ENCODE data around the gene AUTS2.

AUTS2 gene

GRCh38 chr7:70056363-70056762 is 458.1 kb downstream of the AUTS2 start:
- Histone ChIP-seq H3K27me3 (ENCODE audit: insufficient read depth, low read length) (no peaks in the 10 kb centered on the region), H3K9me3 (ENCODE audit: low read length) (no peaks in the 10 kb centered on the region), H4K20me1 (ENCODE audit: insufficient read depth, low read length) (no peaks in the 10 kb centered on the region), H3K9ac (ENCODE audit: low read length) (no peak overlapping the region), H3K4me1 (ENCODE audit: insufficient read depth, low read length, severe bottlenecking) (no peaks in the 10 kb centered on the region), H3K4me2 (ENCODE audit: low read length) (no peak overlapping the region), H3K4me3 (ENCODE audit: low read depth, low read length, poor library complexity, severe bottlenecking) (no peak overlapping the region), H3K27ac (ENCODE audit: low read depth, low read length, poor library complexity, severe bottlenecking) (no peak overlapping the region), H3K36me3 (ENCODE audit: insufficient read depth, low read length) (no peaks in the 10 kb centered on the region), H3K79me2 (ENCODE audit: insufficient read depth, low read length) (no peaks in the 10 kb centered on the region), H3F3A (ENCODE audit: insufficient read depth, low read length) (no peaks in the 10 kb centered on the region), H2AFZ (ENCODE audit: low read length) (no peak overlapping the region), H3K9me2 (ENCODE audit: low read depth, low read length) (no peaks in the 10 kb centered on the region)
- TF ChIP-seq EZH2 (IDR thresholded peaks at IDR 0.05; ENCODE audit: borderline replicate concordance, low read length), result no peak
- no peak for TF ChIP-seq CTCF (IDR thresholded peaks at IDR 0.05; ENCODE audit: low read length)

- Histone ChIP-seq H3K4me2 (ENCODE audit: low read length) (no peak overlapping the region), H3K9me3 (ENCODE audit: low read length) (no peaks in the 10 kb centered on the region), H3K27me3 (ENCODE audit: insufficient read depth, low read length) (no peaks in the 10 kb centered on the region), H3K27ac (ENCODE audit: low read depth, low read length, poor library complexity, severe bottlenecking) (no peak overlapping the region), H3K36me3 (ENCODE audit: insufficient read depth, low read length) (no peaks in the 10 kb centered on the region), H3K9ac (ENCODE audit: low read length) (no peak overlapping the region), H3K4me3 (ENCODE audit: low read depth, low read length, poor library complexity, severe bottlenecking) (no peak overlapping the region), H3K4me1 (ENCODE audit: insufficient read depth, low read length, severe bottlenecking) (no peaks in the 10 kb centered on the region), H2AFZ (ENCODE audit: low read length) (no peak overlapping the region), H3K9me2 (ENCODE audit: low read depth, low read length) (no peaks in the 10 kb centered on the region), H4K20me1 (ENCODE audit: insufficient read depth, low read length) (no peaks in the 10 kb centered on the region), H3K79me2 (ENCODE audit: insufficient read depth, low read length) (peaks cover 6% of the 10 kb centered on the region; the same call in 1 of the 2 replicates), H3F3A (ENCODE audit: insufficient read depth, low read length) (no peaks in the 10 kb centered on the region)
- TF ChIP-seq EZH2 (IDR thresholded peaks at IDR 0.05; ENCODE audit: borderline replicate concordance, low read length), result no peak
- no peak for TF ChIP-seq CTCF (IDR thresholded peaks at IDR 0.05; ENCODE audit: low read length)
Observed at GRCh38 chr7:70060298-70061068, 462.2 kb downstream of the AUTS2 start.

- no peaks in the 10 kb centered on the region for H3F3A ChIP-seq (ENCODE audit: insufficient read depth, low read length)
- H4K20me1 ChIP-seq (ENCODE audit: insufficient read depth, low read length), result no peaks in the 10 kb centered on the region
- no peaks in the 10 kb centered on the region for H3K4me1 ChIP-seq (ENCODE audit: insufficient read depth, low read length, severe bottlenecking)
- H3K4me3 ChIP-seq (ENCODE audit: low read depth, low read length, poor library complexity, severe bottlenecking), result no peak overlapping the region
- H3K4me2 ChIP-seq (ENCODE audit: low read length), result no peak overlapping the region
- H3K9me2 ChIP-seq (ENCODE audit: low read depth, low read length), result no peaks in the 10 kb centered on the region
- TF ChIP-seq EZH2 (IDR thresholded peaks at IDR 0.05; ENCODE audit: borderline replicate concordance, low read length) (no peak), CTCF (IDR thresholded peaks at IDR 0.05; ENCODE audit: low read length) (no peak)
- no peaks in the 10 kb centered on the region for H3K27me3 ChIP-seq (ENCODE audit: insufficient read depth, low read length)
- no peak overlapping the region for H3K27ac ChIP-seq (ENCODE audit: low read depth, low read length, poor library complexity, severe bottlenecking)
- no peaks in the 10 kb centered on the region for H3K36me3 ChIP-seq (ENCODE audit: insufficient read depth, low read length)
- H3K79me2 ChIP-seq (ENCODE audit: insufficient read depth, low read length), result peaks cover 6% of the 10 kb centered on the region; the same call in 1 of the 2 replicates
- H3K9me3 ChIP-seq (ENCODE audit: low read length), result no peaks in the 10 kb centered on the region
- no peak overlapping the region for H3K9ac ChIP-seq (ENCODE audit: low read length)
- H2AFZ ChIP-seq (ENCODE audit: low read length), result no peak overlapping the region
Observed at GRCh38 chr7:70063371-70063770, 465.1 kb downstream of the AUTS2 start.

Data from OCI-LY1 (cell line).